Heart left ventricle (tissue), 13 donors: ENCODE measurements around the gene PPP3R1.

Experiments
- CTCF ChIP-seq, 12 donors: fragments of 200-600 bp; sonication (generic) in 4 of 12; IDR thresholded peaks; one replicate each; pipeline versions ENCODE4 v1.5.0 to v1.8.0; 2018 to 2022; ENCODE audit warnings: antibody characterized with exemption in 12 of 12, mild to moderate bottlenecking in 5 of 12
- POLR2A ChIP-seq, 2 donors: fragments of 450-650 bp; IDR thresholded peaks; one replicate each; pipeline ENCODE4 v1.6.1; 2017; ENCODE audit warnings: antibody characterized with exemption in 2 of 2, mild to moderate bottlenecking in 2 of 2, moderate library complexity in 2 of 2
- donor health status: ischemic (EF 13 %, LVEDD 7.1; RV severe dilation, severe dysfunction).
- donor health status: DM: no; HTN: yes; CAD: no.
- donor health status: DM: no; HTN: no; CAD: no.
- donor health status: ischemic (EF 25% LVEDD 6.9; RV normal size, moderate dysfunction).
- donor health status: ischemic (EF 25% LVEDD 5.7; RV mildly dilated, moderate dysfunction).
- donor health status: ischemic (EF 35%, LVEDD 5.7; RV mildly dilated, moderate dysfunction).
- donor health status: nonischemic (EF 11% LVEDD 7.7; RV severe dilation, severe dysfunction).
- donor health status: DM: yes; HTN: yes; CAD: no.
- donor health status: PGD.
- donor health status: ischemic (EF 29% LVEDD 5.4; RV normal size, mild dysfunction).
- donor health status: nonischemic (EF 23%, LVEDD 6.1; RV moderate dilation, normal function).

- no peak for TF ChIP-seq CTCF (IDR thresholded peaks at IDR 0.05)
- no peak for TF ChIP-seq POLR2A (IDR thresholded peaks at IDR 0.05)
Observed at GRCh38 chr2:68283419-68283812, 31.1 kb upstream of the PPP3R1 start.
